Measurements from ENCODE around the gene FRK.

DNA sequence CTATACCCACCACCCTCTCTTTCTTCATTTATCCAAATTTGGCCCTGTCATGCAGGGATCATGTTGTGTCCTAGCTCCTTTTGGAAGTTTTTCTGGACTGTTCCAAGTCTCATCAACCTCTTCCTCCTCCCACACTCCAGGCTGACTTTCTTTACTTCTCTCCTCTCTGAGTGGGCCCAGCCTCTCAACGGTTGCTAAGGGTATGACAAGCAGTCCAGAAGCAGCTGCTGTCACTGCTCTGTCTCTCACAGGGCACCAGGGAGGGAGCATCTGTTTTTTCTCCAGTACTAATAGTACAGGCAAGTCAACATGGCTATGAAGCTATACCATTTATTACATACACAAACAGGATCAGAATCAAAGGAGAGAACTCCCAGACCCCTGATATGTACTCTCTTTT lies 48.1 kb upstream of the FRK start:
- TF ChIP-seq POLR2A (IDR thresholded peaks at IDR 0.05) (no peak), CTCF (IDR thresholded peaks at IDR 0.05) (no peak)
